Smooth muscle cell (in vitro differentiated cells): Measurements from ENCODE around the gene SOX11. TPM values are rescaled to one million over a fixed set of nuclear protein-coding genes. Genes with fewer than 3 reads are reported as not detected.

Experiments used
- DNase-seq: peaks from one replicate; lab custom pipeline; 2025; ENCODE audit not compliant: unreplicated experiment; lab: John Stamatoyannopoulos, UW
- H2AFZ ChIP-seq: fragments of 200-600 bp; sonication (generic); 2 replicates; pipeline ENCODE4 v1.6.0; 2016; ENCODE audit warnings: antibody characterized with exemption, low read depth, mild to moderate bottlenecking
- H3F3A ChIP-seq: fragments of 200-600 bp; sonication (generic); 2 replicates; pipeline ENCODE4 v1.6.0; 2017; ENCODE audit warnings: antibody characterized with exemption, low read depth
- H3K27ac ChIP-seq: fragments of 200-600 bp; sonication (generic); 2 replicates; pipeline ENCODE4 v1.5.1; 2016; ENCODE audit warnings: low read depth, mild to moderate bottlenecking
- H3K27me3 ChIP-seq: fragments of 200-600 bp; sonication (generic); 2 replicates; pipeline ENCODE4 v1.6.1; 2016; ENCODE audit warnings: low read depth, mild to moderate bottlenecking
- H3K36me3 ChIP-seq: fragments of 200-600 bp; sonication (generic); 2 replicates; pipeline ENCODE4 v1.5.1; 2016; ENCODE audit warnings: low read depth
- H3K4me1 ChIP-seq: fragments of 200-600 bp; sonication (generic); 2 replicates; pipeline ENCODE4 v1.5.1; 2016; ENCODE audit warnings: low read depth
- H3K4me2 ChIP-seq: fragments of 200-600 bp; sonication (generic); 2 replicates; pipeline ENCODE4 v1.6.0; 2016; ENCODE audit warnings: mild to moderate bottlenecking
- H3K4me3 ChIP-seq: fragments of 200-600 bp; sonication (generic); 2 replicates; pipeline ENCODE4 v1.5.1; 2016; ENCODE audit warnings: mild to moderate bottlenecking
- H3K79me2 ChIP-seq: fragments of 200-600 bp; sonication (generic); 2 replicates; pipeline ENCODE4 v1.6.0; 2016; ENCODE audit warnings: low read depth, mild to moderate bottlenecking
- H3K9ac ChIP-seq: fragments of 200-600 bp; sonication (generic); 2 replicates; pipeline ENCODE4 v1.6.0; 2016; ENCODE audit warnings: low read depth
- H3K9me3 ChIP-seq: fragments of 200-600 bp; sonication (generic); replicated peaks from 2 replicates; pipeline ENCODE4 v1.5.1; 2016; ENCODE audit warnings: low read depth
- H4K20me1 ChIP-seq: fragments of 200-600 bp; sonication (generic); 2 replicates; pipeline ENCODE4 v1.6.0; 2016; ENCODE audit warnings: low read depth
- WGBS: methylation state at CpG from one replicate; pipeline ENCODE4 v1.1.7; 2016; ENCODE audit warnings: low lambda C conversion rate; 5-methylcytosine and 5-hydroxymethylcytosine counted together
- polyA plus RNA-seq: library from polyadenylated mRNA; unstranded; fragments of >200 nt; fragmentation: Nextera tagmentation; extraction: Ambion mirVana; gene quantifications from 2 replicates; pipeline ENCODE4 v1.2.1, GENCODE V29; 2016
- total RNA-seq: library from RNA; depleted of rRNA; stranded (reverse); fragments of >200 nt; gene quantifications from 2 replicates; pipeline ENCODE4 v1.2.3, GENCODE V29; 2014
- TF ChIP-seq, protein P1 (sequence below): fragments of 200-600 bp; sonication (generic); IDR thresholded peaks from 2 replicates; pipeline ENCODE4 v1.5.1; 2017; ENCODE audit warnings: borderline replicate concordance, mild to moderate bottlenecking, antibody characterized with exemption; ENCODE audit not compliant: insufficient read depth, poor library complexity, severe bottlenecking

The SOX11 gene
- total and polyA plus RNA-seq, 2 experiments from 2014 or later, result 4.7 to 20.5 TPM

DNA sequence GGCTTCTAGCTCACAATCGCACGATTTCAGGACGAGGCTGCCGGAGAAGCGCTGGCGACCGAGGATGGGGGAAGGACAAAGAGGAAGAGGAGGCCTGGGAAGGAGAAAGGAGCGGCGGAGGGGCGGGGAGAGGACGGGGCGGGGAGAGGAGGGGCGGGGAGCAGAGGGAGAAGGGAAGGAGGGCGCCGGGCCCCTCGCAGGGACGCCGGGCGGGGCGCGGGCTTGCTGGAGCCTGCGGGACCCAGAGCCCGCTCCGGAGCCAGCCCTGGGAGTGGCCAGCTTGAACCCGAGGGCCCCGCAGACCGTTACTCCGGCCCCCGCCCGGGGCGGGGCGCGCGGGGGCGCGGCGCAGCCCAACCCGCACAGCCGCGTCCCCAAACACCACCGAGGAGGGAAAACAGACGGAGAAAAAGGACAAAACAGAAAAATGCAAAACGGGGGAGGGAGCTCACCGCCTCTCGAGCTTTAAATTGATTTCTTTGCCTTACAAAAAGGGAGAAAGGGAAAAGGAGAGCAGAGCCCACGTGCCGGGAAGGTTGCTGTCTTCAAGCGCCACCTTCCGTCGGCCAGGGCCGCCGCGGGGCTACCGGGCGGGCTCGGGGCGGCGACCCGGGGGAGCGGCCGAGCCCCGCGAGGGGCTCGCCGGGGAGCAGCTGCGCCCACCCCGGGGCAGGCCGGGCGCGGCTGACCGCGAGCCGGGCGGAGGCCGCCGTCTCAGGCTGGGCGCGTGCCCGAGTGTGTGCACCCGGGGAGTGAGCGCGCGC lies 781 bp upstream of the SOX11 start:
- DNase-seq, result no peak
- H2AFZ ChIP-seq, result peak overlapping the region; percentile 80
- H3K4me3 ChIP-seq, result peak overlapping the region; percentile 86
- H3K9ac ChIP-seq, result peak overlapping the region; percentile 50
- no peaks in the 10 kb centered on the region for H3F3A ChIP-seq
- H3K9me3 ChIP-seq, result no peaks in the 10 kb centered on the region
- H3K27me3 ChIP-seq, result no peaks in the 10 kb centered on the region
- peak overlapping the region; percentile 65 for H3K27ac ChIP-seq
- H3K79me2 ChIP-seq, result peaks cover 33% of the 10 kb centered on the region
- under 1% methylated on average over 47 of the region's 83 CpGs for WGBS
- no peaks in the 10 kb centered on the region for H3K36me3 ChIP-seq
- H3K4me2 ChIP-seq, result peak overlapping the region; percentile 99
- TF ChIP-seq, protein P1, sequence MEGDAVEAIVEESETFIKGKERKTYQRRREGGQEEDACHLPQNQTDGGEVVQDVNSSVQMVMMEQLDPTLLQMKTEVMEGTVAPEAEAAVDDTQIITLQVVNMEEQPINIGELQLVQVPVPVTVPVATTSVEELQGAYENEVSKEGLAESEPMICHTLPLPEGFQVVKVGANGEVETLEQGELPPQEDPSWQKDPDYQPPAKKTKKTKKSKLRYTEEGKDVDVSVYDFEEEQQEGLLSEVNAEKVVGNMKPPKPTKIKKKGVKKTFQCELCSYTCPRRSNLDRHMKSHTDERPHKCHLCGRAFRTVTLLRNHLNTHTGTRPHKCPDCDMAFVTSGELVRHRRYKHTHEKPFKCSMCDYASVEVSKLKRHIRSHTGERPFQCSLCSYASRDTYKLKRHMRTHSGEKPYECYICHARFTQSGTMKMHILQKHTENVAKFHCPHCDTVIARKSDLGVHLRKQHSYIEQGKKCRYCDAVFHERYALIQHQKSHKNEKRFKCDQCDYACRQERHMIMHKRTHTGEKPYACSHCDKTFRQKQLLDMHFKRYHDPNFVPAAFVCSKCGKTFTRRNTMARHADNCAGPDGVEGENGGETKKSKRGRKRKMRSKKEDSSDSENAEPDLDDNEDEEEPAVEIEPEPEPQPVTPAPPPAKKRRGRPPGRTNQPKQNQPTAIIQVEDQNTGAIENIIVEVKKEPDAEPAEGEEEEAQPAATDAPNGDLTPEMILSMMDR, result peak; percentile 20
- peaks cover 35% of the 10 kb centered on the region for H4K20me1 ChIP-seq
- H3K4me1 ChIP-seq, result peaks cover 8% of the 10 kb centered on the region

DNA sequence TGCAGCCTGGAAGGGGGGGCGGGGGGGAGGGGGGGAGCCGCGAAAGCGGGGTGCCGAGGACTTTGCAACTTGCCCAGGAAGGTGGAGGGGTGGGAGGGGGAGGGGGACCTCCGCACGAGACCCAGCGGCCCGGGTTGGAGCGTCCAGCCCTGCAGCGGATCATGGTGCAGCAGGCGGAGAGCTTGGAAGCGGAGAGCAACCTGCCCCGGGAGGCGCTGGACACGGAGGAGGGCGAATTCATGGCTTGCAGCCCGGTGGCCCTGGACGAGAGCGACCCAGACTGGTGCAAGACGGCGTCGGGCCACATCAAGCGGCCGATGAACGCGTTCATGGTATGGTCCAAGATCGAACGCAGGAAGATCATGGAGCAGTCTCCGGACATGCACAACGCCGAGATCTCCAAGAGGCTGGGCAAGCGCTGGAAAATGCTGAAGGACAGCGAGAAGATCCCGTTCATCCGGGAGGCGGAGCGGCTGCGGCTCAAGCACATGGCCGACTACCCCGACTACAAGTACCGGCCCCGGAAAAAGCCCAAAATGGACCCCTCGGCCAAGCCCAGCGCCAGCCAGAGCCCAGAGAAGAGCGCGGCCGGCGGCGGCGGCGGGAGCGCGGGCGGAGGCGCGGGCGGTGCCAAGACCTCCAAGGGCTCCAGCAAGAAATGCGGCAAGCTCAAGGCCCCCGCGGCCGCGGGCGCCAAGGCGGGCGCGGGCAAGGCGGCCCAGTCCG lies 540 bp downstream of the SOX11 start:
- Histone ChIP-seq H3K9me3 (no peaks in the 10 kb centered on the region), H3K4me1 (peaks cover 11% of the 10 kb centered on the region), H2AFZ (peak overlapping the region; percentile 33), H3K27me3 (no peaks in the 10 kb centered on the region), H3K4me2 (peak overlapping the region; percentile 99), H3K9ac (peak overlapping the region; percentile 39), H3K79me2 (peaks cover 35% of the 10 kb centered on the region), H3F3A (no peaks in the 10 kb centered on the region), H3K4me3 (peak overlapping the region; percentile 86), H3K27ac (no peak overlapping the region), H4K20me1 (peaks cover 44% of the 10 kb centered on the region), H3K36me3 (no peaks in the 10 kb centered on the region)
- TF ChIP-seq, protein P1, result no peak
- under 1% methylated on average over 50 of the region's 69 CpGs for WGBS
- peak; percentile 48 for DNase-seq

DNA sequence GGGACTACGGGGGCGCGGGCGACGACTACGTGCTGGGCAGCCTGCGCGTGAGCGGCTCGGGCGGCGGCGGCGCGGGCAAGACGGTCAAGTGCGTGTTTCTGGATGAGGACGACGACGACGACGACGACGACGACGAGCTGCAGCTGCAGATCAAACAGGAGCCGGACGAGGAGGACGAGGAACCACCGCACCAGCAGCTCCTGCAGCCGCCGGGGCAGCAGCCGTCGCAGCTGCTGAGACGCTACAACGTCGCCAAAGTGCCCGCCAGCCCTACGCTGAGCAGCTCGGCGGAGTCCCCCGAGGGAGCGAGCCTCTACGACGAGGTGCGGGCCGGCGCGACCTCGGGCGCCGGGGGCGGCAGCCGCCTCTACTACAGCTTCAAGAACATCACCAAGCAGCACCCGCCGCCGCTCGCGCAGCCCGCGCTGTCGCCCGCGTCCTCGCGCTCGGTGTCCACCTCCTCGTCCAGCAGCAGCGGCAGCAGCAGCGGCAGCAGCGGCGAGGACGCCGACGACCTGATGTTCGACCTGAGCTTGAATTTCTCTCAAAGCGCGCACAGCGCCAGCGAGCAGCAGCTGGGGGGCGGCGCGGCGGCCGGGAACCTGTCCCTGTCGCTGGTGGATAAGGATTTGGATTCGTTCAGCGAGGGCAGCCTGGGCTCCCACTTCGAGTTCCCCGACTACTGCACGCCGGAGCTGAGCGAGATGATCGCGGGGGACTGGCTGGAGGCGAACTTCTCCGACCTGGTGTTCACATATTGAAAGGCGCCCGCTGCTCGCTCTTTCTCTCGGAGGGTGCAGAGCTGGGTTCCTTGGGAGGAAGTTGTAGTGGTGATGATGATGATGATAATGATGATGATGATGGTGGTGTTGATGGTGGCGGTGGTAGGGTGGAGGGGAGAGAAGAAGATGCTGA lies 1.4 kb downstream of the SOX11 start:
- peak overlapping the region; percentile 86 for H3K4me3 ChIP-seq

More for the DNA sequence above, 1.4 kb downstream of the SOX11 start:
- H3K9ac ChIP-seq, result peak overlapping the region; percentile 44
- H2AFZ ChIP-seq, result peak overlapping the region; percentile 31
- H3K4me2 ChIP-seq, result peak overlapping the region; percentile 99
- no peaks in the 10 kb centered on the region for H3F3A ChIP-seq
- H3K27me3 ChIP-seq, result no peaks in the 10 kb centered on the region
- no peak for DNase-seq
- H3K4me1 ChIP-seq, result peaks cover 19% of the 10 kb centered on the region
- WGBS, result under 1% methylated on average over 102 of the region's 102 CpGs
- H3K79me2 ChIP-seq, result peaks cover 43% of the 10 kb centered on the region
- no peak overlapping the region for H3K27ac ChIP-seq
- H4K20me1 ChIP-seq, result peaks cover 52% of the 10 kb centered on the region
- H3K36me3 ChIP-seq, result no peaks in the 10 kb centered on the region
- H3K9me3 ChIP-seq, result no peaks in the 10 kb centered on the region
- TF ChIP-seq, protein P1, result no peak
